IMR-90 (cell line): ENCODE data around the gene NOS1AP.

ENCODE experiments used
- BHLHE40 ChIP-seq: fragments of 150-350 bp; IDR thresholded peaks from 2 replicates; pipeline ENCODE4 v1.6.1; 2016; ENCODE audit warnings: mild to moderate bottlenecking, low read depth, low read length
- POLR2A ChIP-seq: IDR thresholded peaks from 2 replicates; pipeline ENCODE4 v1.6.1; 2012; ENCODE audit warnings: mild to moderate bottlenecking, low read depth, low read length
- RAD21 ChIP-seq: IDR thresholded peaks from 2 replicates; pipeline ENCODE4 v1.6.1; 2012; ENCODE audit warnings: low read length, improper control_type of control experiment
- RFX5 ChIP-seq: IDR thresholded peaks from 2 replicates; pipeline ENCODE4 v1.8.0; 2012; ENCODE audit warnings: low read depth, mild to moderate bottlenecking, low read length, moderate library complexity
- TF ChIP-seq, protein P1 (sequence below): conservative IDR thresholded peaks from 2 replicates; pipeline ENCODE4 v1.5.1; 2012; ENCODE audit warnings: mild to moderate bottlenecking, low read depth, low read length, improper control_type of control experiment

DNA sequence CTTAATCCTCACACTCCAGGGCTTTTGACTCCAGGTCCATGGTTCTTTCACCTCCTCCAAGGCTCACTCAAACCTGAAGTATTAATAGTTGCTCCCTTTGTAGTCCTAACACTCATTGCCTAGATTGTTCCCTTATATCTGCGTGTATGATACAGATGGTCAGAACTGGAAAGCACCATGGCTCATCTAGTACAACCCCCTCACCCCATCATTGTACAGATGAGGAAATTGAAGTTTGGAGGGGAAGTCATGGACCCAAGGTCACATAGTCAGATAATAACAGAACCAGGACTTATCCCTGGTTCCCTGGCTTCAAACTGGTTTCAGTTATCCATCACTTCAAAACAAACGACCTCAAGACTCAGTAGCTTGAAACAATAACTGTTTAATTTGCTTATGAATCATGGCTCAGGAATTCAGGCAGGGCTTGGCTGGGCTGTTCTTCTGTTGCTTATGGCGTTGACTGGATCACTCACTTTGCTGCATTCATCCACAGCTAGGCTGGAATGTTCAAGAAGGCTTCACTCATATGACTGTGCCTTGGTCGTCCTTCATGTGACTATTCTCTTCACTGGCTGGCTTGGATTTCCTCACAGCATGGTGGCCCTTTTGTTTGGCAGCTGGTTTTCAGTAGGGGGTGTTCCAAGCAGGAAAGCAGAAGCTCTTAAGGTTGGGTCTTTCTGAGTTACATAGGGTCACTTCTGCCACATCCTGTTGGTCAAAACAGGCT lies 5.0 kb downstream of the NOS1AP start:
- TF ChIP-seq POLR2A (no peak), BHLHE40 (no peak), RFX5 (no peak), RAD21 (no peak)
- TF ChIP-seq, protein P1, sequence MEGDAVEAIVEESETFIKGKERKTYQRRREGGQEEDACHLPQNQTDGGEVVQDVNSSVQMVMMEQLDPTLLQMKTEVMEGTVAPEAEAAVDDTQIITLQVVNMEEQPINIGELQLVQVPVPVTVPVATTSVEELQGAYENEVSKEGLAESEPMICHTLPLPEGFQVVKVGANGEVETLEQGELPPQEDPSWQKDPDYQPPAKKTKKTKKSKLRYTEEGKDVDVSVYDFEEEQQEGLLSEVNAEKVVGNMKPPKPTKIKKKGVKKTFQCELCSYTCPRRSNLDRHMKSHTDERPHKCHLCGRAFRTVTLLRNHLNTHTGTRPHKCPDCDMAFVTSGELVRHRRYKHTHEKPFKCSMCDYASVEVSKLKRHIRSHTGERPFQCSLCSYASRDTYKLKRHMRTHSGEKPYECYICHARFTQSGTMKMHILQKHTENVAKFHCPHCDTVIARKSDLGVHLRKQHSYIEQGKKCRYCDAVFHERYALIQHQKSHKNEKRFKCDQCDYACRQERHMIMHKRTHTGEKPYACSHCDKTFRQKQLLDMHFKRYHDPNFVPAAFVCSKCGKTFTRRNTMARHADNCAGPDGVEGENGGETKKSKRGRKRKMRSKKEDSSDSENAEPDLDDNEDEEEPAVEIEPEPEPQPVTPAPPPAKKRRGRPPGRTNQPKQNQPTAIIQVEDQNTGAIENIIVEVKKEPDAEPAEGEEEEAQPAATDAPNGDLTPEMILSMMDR: no peak
